DLD1 (cell line): ENCODE results near the gene ZMYND19.
"Not testable (repeated sequence)": the region's sequence is repeated elsewhere in the genome, so short reads cannot be mapped to it uniquely, and the experiment has no call there.

ENCODE experiments used
- in situ Hi-C: cut with HindIII; loops from 2 replicates; pipeline ENCODE4 v1.10.0; 2017; ENCODE audit warnings: low sequenced_read_pairs

Gene ZMYND19

DNA sequence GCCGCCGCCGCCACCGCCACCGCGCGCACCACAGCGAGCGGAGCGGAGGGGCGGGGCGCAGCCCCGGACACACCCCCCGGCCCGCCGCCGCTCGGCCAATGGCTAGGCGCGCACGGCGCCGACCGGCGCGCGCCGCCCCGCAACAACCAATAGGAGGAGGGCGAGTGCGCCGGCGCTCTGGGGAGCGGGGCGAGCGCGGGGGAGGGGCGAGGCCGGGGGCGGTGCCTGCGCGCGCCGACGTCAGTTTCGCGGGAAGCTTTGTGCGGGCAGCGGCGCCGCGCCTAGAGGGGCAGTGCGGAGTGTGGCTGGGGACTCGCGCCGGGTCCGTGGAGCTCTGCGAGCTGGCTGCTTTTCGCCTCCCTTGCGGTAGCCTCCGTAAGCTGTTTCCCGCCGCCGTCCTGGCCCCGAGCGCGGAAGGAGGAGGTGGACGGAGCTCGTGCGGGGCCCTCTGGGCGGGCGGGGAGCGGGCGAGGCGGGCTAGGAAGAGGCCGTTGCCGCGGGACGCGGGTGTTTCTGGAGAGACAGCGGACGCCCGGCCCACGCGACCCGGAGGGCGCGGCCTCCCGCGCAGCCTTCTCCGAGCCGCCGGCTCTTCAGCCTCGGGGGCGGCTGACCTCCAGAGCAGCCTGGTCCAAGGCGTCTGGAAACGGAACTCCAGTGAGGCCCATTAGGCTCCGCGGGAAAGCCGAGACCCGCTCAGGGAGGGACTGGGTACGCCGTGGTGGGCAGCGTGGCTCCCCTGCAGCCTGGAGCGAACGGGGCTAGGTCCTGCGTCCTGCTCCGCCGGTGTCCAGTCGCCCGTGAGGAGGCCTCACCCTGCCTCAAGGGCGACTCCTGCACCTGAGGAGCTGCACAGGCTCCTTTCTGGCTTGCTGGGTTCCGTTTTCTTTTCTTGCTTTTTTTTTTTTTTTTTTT lies at the start of gene ZMYND19:
TSS of gene ZMYND19 (minus strand) at position 44 of the 915 bp plus-strand sequence. CDS start 249 bp downstream, outside the sequence.
- in situ Hi-C loops = no loop called here

DNA sequence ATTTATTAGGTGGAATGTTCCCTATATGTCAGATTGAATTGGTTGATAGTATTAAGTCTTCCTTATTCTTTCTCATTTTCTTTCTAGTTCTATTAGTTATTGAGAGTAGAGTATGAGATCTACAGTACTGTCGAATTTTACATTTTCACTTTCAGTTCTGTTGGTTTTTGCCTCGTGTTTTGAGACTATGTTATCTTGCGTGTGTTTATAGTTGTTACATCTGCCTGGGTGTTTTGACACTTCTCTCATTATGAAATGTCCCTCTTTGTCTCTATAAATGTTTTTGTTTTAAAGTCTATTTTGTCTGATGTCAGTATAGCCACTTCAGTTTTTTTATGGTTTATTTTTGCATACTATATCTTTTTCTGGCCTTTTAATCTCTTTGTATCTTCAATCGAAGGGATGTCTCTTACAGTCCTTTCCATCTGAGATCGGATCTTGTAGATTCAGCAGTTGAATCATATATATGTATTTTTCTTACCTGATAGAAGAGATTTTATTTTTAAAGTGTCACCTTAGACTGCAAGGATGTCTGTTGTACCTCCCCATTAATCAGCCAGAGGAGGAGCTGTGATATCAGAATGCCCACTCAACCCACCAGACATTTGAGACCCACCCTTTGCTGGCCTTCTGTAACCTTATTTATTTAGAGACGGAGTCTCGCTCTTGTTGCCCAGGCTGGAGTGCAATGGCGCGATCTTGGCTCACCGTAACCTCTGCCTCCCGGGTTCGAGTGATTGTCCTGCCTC lies 49.2 kb upstream of the ZMYND19 start:
- in situ Hi-C loops = no loop called here

DNA sequence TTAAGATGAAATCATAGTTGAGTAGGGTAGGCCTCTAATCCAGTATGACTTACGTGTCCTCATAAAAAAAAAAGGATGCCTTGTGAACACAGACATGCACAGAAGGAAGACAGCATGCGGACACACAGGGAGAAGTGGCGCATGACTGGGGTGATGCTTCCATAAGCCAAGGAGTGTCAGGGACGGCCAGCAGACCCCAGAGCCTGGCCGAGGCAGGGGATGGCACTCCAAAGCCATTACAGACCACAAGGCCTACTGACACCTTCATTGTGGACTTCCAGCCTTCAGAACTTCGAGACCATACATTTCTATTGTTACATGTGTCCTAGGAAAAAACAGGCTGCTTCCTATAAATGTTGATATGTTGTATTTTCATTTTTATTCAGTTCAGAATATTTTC lies 48.4 kb upstream of the ZMYND19 start:
- in situ Hi-C loops = no loop called here

DNA sequence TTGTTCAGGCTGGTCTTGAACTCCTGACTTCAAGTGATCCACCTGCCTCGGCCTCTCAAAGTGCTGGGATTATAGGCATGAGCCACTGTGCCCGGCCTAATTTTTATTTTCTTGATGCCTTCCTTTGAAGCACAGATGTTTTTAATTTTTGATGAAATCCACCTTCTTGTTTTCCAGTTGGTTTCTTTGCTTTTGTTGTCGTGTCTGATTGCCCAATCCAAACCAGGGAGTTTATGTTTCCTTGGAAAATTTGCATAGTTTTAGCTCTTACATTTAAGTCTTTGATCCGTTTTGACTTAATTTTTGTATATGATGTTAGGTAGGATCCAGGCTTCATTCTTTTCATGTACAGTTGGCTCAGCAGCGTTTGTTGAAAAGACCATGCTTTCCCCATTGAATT lies 43.7 kb upstream of the ZMYND19 start:
- in situ Hi-C loops = no loop called here

DNA sequence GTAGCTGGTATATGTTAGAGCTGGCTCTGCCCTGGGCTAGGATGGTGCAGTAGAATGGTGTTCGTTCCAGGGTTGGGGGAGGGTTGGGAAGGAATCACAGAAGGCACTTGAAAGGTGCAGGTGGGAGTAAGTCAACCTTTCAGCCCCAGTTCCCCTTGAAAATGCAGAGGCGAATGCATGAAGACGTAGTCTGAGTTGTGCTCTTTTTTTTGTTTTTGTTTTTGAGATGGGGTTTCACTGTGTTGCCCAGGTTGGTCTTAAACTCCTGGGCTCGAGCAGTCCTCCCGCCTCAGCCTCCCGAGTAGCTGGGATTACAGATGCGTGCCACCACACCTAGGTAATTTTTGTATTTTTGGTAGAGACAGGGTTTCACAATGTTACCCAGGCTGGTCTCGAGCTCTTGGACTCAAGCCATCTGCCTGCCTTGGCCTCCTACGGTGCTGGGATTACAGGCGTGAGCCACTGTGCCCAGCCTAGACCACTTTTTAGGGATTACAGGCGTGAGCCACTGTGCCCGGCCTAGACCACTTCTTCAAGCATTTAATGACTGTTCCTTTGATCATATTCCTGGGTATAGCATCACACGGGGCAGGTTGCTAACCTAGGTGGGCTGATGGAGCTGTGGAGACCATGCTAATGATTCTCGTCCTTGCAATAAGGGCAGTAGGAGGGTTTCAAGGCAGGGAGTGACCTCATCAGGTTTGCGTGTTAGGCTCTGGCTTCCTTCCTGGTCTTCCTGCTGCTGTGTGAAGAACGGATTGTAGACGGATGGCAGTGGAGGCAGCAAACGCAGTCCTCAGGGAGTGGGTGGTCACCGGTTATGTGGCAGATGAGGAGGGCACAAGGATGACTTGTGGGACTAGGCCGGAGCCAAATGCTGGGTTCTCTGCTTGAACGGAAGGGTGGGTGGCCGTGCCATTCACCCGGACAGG lies 42.2 kb upstream of the ZMYND19 start:
- in situ Hi-C loops = no loop called here

DNA sequence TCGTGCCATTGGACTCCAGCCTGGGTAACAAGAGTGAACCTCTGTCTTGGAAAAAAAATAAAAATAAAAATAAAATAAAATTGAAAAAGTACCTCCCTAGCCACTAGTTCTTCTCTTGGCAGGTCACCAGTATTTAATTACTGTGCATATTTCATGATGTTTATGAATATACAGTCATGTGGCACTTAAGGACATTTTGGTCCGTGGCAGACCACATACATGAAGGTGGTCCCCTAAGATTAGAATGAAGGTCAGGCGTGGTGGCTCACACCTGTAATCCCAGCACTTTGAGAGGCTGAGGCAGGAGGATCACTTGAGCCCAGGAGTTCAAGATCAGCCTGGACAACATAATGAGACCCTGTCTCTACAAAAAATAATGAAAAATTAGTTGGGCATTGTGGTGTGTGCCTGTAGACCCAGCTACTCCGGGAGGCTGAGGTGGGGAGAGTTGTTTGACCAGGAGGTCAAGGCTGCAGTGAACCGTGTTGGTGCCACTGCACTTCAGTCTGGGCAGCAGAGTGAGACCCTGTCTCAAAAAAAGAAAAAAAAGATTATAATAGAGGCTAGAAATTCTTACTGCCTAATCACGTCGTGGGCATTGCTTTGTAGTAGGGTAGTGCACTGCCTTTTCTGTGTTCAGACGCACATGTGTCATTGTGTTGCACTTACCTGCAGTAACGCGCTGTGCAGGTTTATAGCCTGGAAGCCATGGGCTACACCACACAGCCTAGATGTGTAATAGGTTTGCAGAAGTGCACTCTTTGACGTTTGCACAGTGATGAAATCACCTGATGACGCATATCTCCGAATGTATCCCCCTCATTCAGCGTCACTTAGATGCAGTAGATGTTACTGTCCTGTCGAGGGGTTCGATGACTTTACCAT lies 41.3 kb upstream of the ZMYND19 start:
- in situ Hi-C loops = no loop called here

DNA sequence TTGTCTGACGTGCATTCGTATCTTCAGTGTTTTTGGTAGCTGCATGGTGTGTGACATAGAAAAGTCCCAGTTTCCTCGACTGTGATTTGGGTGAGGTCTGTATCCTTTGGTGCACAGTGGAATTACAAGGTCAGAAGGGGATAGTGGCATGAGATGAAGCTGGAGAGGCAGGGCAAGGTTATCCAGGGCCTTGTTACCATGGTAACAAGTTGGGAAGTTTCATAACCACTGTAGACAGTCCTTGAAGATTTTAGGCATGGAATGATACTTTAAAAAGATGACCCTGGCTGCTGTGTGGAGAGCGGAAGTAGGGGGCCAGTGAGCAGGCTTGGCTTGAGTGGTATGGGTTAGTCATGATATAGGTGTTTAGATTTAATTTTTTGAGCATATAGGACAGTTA lies 40.4 kb upstream of the ZMYND19 start:
- in situ Hi-C loops = no loop called here

DNA sequence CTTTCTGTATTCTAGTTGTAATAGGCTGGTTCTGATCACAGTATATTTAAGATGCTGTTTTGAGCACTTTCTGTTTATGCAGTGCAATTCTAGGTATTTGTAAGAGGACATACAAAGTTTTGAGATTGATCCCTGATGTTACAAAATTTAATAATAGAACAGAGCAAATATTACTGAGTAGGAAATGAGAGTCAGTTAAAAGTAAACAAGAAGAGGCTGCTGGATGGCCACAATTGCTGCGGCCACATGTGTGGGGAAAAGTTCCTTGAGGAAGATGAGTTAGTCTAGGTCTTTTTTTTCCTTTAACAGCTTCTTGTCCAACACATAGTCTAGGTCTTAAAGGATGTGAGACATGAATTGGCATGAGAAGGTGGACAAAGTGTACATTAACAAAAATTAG lies 39.8 kb upstream of the ZMYND19 start:
- in situ Hi-C loops = no loop called here

DNA sequence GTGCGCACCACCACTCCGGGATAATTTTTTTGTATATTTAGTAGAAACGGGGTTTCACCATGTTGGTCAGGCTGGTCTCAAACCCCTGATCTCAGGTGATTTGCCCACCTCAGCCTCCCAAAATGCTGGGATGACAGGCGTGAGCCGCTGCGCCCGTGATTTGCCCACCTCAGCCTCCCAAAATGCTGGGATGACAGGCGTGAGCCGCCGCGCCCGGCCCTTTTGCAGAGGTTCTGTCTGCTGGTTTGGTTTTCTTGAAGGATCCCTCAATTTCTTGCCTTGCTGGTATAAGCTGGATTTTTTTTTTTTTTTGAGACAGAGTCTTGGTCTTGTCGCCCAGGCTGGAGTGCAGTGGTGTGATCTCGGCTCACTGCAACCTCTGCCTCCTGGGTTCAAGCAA lies 37.1 kb upstream of the ZMYND19 start:
- in situ Hi-C loops = not testable (repeated sequence)

DNA sequence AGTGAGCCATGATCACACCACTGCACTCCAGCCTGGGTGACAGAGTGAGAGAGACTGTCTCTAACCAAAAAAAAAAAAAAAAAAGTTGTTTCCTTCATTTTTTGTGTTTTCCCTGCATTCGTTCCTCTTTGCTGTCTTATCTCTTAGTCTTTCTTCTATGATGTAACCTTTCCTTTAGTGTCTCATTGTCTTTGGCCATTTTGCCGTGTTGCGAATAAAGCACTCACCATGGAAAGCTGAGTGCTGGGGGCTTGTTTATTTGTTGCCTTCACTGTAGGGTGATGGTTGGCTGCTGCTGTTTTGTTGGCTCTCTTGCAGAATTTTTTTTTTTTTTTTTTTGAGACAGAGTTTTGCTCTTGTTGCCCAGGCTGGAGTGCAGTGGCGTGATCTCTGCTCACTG lies 36.2 kb upstream of the ZMYND19 start:
- in situ Hi-C loops = no loop called here

DNA sequence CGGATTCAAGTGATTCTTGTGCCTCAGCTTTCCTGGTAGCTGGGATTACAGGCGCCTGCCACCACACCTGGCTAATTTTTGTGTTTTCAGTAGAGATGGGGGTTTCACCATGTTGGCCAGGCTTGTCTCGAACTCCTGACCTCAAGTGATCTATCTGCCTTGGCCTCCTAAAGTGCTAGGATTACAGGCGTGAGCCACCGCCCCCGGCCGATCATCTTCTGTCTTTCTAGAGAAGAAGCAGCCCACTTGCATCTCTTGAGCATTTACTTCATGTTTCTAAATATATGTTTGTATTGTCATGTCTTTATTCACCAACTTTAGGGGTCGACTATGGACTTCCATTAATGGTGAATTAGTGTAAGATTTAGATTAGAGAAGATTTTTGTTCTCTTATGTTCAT lies 31.9 kb upstream of the ZMYND19 start:
- in situ Hi-C loops = not testable (repeated sequence)

DNA sequence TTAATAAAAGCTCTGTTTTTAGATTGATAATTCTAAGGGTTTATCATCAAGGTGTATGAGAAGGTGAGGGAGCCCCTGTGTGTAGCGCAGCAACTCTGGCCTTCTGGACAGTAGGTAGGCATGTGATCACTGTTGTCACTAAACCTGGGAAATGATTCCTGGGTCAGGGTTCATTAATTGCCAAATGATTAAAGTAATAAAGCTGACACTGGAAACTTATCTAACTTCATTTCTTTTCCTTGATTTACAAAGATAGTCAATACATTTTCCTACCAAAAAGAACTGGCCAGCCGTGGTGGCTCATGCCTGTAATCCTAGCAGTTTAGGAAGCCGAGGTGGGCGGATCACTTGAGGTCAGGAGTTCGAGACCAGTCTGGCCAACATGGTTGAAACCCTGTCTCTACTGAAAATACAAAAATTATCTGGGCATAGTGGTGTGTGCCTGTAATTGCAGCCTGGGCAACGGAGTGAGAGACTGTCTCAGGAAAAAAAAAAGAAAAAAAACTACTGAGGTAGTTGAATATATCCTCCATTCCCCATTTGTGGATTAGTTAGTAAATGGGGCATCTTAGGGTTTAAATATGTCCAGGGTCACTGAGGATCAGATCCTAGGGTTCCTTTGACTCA lies 30.9 kb upstream of the ZMYND19 start:
- in situ Hi-C loops = no loop called here

DNA sequence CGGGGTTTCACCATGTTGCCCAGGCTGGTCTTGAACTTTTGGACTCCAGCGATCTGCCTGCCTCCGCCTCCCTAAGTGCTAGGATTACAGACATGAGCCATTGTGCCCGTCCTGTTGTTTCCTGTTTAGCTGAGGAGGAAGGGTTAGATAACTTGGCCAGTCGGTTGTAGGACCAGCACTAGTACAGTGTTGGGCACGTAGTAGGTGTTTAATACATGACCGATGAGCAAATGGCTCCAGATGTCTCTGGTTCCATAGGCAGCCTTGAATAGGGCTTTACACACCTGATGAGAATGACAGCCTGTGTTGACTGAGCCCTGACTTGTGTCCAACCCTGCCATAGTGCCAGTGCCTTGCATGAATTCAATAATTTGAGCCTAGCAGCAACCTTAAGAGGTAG lies 30.3 kb upstream of the ZMYND19 start:
- in situ Hi-C loops = no loop called here

DNA sequence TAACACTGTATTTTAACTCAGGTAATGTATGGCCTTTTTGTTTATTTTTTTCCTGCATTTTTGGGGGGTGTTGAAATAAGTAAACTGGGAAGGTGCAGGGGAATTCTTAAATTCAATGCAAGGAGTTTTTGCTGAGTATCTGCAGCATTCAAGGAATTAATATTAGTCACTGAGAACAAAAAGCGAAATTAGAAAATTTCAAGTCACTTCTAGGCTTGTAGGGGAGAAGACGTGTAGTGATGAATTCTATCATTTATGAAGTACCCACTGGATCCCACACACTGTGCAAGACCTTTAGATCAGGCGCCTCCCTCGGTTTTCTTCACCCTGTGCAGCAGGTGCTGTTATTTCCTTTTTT lies 29.7 kb upstream of the ZMYND19 start:
- in situ Hi-C loops = no loop called here

DNA sequence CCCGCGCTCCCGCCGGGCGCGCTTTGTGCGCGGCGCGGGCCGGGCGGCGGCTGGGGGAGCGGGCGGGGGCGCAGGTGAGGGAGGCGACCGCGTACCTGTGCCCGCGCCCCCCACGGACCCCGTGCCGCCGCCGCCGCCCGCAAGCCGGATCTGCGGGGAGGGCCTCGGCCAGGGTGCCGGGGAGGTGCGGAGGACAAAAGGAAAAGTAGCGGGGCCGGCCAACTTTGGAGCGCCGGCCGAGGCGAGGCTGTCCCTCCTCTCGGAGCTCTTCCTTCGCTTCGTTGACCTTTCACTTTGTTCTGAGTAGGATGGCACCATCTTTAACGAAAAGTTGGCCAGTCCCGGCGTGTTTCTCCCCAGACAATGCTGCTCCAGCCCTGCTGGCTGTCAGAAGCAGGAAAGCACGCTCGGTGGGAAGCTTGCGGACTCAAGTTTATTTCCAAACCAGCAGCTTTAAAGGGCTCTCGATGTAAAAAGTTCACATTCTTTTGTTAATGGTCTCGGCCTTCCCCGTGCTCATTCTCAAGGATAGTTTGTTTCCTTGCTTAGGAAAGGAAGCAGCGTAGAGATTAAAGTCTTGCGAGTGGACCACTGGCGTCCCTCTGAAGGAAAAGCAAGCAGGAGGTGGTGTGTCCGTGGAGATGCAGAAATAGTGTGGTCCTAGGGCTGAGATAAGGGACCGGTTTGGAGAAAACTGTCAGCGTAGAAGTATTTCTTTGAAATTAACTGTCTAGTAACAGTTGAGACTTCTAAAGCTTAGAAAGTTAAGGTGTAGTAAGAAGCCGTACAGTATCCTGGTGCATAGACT lies 29.1 kb upstream of the ZMYND19 start:
- in situ Hi-C loops = no loop called here

DNA sequence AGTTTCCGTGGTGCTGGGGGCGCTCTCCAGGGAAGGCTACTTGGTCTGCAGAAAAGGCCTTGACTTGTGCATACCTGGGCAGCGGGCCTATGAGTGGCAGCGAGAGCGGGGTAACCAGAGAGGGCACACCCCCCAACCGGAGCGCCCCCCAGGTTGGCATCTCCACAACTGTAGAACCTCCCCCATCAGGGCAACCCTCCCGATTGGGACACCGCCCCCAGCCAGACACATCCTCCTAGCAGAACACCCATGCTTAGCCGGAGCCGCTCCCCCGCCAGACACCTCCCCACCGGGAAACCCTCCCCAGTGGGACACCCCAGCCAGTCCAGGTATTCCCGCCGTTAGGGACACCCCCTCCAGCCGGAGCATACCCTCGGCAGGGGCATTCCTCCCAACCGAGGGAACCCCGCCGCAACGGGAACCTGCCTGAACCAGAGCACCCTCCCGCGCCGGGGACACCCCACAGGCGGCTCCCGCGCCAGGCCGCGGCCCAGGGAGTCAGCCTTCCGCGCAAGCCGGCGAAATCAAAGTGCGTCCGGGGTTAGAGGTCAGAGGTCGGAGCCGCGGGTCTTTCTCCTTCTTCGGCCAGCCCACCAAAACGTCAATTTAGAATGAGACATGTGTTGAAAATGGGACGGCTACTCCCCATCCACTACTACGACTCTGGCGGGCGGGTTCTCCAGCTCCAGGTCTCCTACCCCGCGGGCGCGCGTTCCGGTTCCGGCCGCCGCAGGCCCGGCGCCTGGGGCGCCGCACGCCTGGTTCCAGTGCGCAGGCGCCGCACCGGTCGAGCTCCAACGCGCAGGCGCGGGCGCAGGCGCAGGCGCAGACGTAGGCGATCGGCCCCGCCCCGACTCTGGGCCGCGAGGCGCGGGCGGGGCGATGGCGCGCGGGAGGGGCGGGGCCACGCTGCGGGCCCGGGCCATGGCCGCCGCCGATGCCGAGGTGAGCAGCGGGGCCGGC lies 28.1 kb upstream of the ZMYND19 start, which contains the start of gene EHMT1:
TSS of gene EHMT1 (plus strand) at position 901 of the 963 bp plus-strand sequence. CDS start at position 925, 24 bp downstream.
- in situ Hi-C loops = no loop called here

DNA sequence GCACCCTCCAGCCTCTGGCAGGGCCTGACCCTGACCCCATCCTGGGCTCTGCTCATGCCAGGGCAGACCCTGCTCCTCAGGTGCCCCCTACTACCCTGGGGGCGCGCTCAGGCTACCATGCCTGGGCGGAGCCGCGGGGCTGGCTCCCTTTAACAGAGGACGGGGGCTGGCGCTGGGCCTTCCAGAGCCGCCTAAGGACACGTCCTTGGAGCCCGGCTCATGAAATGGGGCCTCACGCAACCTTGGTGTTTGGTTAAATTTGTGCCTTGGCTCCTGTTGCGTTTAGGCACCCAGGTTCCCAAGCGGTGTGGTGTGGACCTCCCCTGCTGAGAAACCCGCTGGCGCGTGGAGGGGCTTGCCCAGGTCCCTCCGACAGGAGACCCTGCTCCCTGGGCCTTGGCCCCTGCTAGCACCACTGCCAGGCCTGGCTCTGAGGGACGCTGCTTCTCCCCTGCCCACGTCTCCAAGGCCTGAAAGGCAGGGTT lies 25.1 kb upstream of the ZMYND19 start:
- in situ Hi-C loops = no loop called here
